Keratinocyte (primary cell): ENCODE data around the gene DCUN1D2.

Experiments used
- CTCF ChIP-seq, 3 experiments: IDR thresholded peaks in 1 of 3; conservative IDR thresholded peaks in 1 of 3; optimal IDR thresholded peaks in 1 of 3; 2 replicates in 2 of 3; 3 replicates in 1 of 3; pipeline versions ENCODE3 to v1.5.1; 2011; ENCODE audit warnings: low read length in 3 of 3, mild to moderate bottlenecking in 3 of 3, moderate library complexity in 2 of 3, control low read depth in 1 of 3, inconsistent platforms in 1 of 3; ENCODE audit not compliant: insufficient read depth in 2 of 3; ENCODE audit errors: extremely low read depth in 1 of 3
- EZH2 ChIP-seq: IDR thresholded peaks from one replicate; pipeline ENCODE4 v1.6.1; 2012; ENCODE audit warnings: inconsistent platforms, mild to moderate bottlenecking, low read length, moderate library complexity

GRCh38 chr13:113518076-113518803 lies 27.7 kb upstream of the DCUN1D2 start:
- no peak for TF ChIP-seq CTCF (optimal IDR thresholded peaks at IDR 0.05 in 1 of 3, IDR thresholded peaks at IDR 0.05 in 1 of 3, conservative IDR thresholded peaks at IDR 0.05 in 1 of 3; ENCODE audit: extremely low read depth in 1 of 3, insufficient read depth in 2 of 3, low read length in 3 of 3)
- TF ChIP-seq EZH2, result no peak
